ENCODE data around the gene WASHC4.

GRCh38 chr12:105116969-105117368, 9.4 kb downstream of the WASHC4 start:
- no peak for TF ChIP-seq CTCF (IDR thresholded peaks at IDR 0.05)
- no peak for TF ChIP-seq POLR2A (IDR thresholded peaks at IDR 0.05)
